Tibial artery (tissue), 4 donors: ENCODE results near the gene TNFAIP3.

Experiments
- DNase-seq, 2 donors: peaks; one replicate each; pipeline ENCODE4 v3.0.0-alpha.2; 2019
- H3K27ac ChIP-seq, 2 donors: fragments of 200-600 bp; sonication (generic) in 1 of 2; 1 replicate in 1 of 2; 2 replicates in 1 of 2; pipeline ENCODE4 v1.5.1; 2018 to 2019; ENCODE audit warnings: mild to moderate bottlenecking in 1 of 2
- H3K27me3 ChIP-seq, 2 donors: fragments of 200-600 bp; sonication (generic) in 1 of 2; one replicate each; pipeline versions ENCODE4 v1.5.1 to v1.6.0; 2016 to 2019
- H3K36me3 ChIP-seq, 3 donors: fragments of 200-600 bp; sonication (generic) in 2 of 3; one replicate each; pipeline ENCODE4 v1.5.1; 2016 to 2019; ENCODE audit warnings: mild to moderate bottlenecking in 2 of 3
- H3K4me1 ChIP-seq, 4 donors: fragments of 200-600 bp; sonication (generic) in 2 of 4; 1 replicate in 3 of 4; 2 replicates in 1 of 4; pipeline ENCODE4 v1.5.1; 2016 to 2019
- H3K4me3 ChIP-seq, 2 donors: fragments of 200-600 bp; sonication (generic) in 1 of 2; 1 replicate in 1 of 2; 2 replicates in 1 of 2; pipeline ENCODE4 v1.5.1; 2018 to 2019; ENCODE audit warnings: mild to moderate bottlenecking in 2 of 2
- H3K9me3 ChIP-seq, 3 donors: fragments of 200-600 bp; sonication (generic) in 1 of 3; one replicate each; pipeline ENCODE4 v1.5.1; 2016 to 2019
- intact Hi-C: fragments of 100-400 bp; cut with DNase I; formaldehyde crosslinking; loops from one replicate; pipeline ENCODE4 v1.15.0; 2023; ENCODE audit warnings: low total_unique reads
- TF ChIP-seq, protein P1 (sequence below), 2 experiments: fragments of 200-600 bp in 1 of 2; fragments of 450-650 bp in 1 of 2; IDR thresholded peaks; one replicate each; pipeline ENCODE4 v1.5.1; 2017 to 2019; ENCODE audit warnings: antibody characterized with exemption in 2 of 2, mild to moderate bottlenecking in 1 of 2, moderate library complexity in 1 of 2

The TNFAIP3 gene

DNA sequence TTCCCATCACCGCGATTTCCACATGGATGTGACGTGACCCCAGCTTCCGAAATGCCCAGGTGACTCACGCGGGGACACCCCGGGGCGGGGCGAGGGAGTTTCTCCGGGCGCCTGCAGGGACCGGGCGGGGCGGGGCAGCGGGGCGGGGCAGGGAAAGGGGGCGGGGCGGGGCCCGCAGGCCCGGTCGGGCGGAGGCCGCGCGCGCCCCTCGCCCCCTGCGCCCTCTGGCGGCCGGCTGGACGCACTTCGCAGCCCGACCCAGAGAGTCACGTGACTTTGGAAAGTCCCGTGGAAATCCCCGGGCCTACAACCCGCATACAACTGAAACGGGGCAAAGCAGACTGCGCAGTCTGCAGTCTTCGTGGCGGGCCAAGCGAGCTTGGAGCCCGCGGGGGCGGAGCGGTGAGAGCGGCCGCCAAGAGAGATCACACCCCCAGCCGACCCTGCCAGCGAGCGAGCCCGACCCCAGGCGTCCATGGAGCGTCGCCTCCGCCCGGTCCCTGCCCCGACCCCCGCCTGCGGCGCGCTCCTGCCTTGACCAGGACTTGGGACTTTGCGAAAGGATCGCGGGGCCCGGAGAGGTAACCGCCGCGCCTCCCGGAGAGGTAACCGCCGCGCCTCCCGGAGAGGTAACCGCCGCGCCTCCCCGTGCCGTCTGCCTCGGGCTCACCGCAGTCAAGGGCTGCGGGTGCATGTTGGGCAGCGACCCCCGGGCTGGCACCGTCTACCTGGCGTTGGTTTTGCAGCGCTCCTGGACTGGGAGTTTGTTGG lies at the start of gene TNFAIP3:
TSS of gene TNFAIP3 (plus strand) at position 346 of the 771 bp plus-strand sequence. CDS start 3,969 bp downstream, outside the sequence.
- intact Hi-C loops, result loop anchor here (5.0 kb wide), 1 partner anchor 160 kb away; no protein-coding TSS in a partner anchor
- DNase-seq, result peak; percentile 95 to 96
- Histone ChIP-seq H3K27me3 (no peaks in the 10 kb centered on the region), H3K36me3 (no peaks in the 10 kb centered on the region), H3K9me3 (no peaks in the 10 kb centered on the region), H3K27ac (peak within 1 kb of the TSS; percentile 79 to 82), H3K4me1 (peaks cover 0 to 33% (median 14%) of the 10 kb centered on the region in 4 donors), H3K4me3 (peak within 1 kb of the TSS; percentile 90 to 93)
- TF ChIP-seq, protein P1, sequence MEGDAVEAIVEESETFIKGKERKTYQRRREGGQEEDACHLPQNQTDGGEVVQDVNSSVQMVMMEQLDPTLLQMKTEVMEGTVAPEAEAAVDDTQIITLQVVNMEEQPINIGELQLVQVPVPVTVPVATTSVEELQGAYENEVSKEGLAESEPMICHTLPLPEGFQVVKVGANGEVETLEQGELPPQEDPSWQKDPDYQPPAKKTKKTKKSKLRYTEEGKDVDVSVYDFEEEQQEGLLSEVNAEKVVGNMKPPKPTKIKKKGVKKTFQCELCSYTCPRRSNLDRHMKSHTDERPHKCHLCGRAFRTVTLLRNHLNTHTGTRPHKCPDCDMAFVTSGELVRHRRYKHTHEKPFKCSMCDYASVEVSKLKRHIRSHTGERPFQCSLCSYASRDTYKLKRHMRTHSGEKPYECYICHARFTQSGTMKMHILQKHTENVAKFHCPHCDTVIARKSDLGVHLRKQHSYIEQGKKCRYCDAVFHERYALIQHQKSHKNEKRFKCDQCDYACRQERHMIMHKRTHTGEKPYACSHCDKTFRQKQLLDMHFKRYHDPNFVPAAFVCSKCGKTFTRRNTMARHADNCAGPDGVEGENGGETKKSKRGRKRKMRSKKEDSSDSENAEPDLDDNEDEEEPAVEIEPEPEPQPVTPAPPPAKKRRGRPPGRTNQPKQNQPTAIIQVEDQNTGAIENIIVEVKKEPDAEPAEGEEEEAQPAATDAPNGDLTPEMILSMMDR (IDR thresholded peaks at IDR 0.05), result peak; percentile 63 to 87

DNA sequence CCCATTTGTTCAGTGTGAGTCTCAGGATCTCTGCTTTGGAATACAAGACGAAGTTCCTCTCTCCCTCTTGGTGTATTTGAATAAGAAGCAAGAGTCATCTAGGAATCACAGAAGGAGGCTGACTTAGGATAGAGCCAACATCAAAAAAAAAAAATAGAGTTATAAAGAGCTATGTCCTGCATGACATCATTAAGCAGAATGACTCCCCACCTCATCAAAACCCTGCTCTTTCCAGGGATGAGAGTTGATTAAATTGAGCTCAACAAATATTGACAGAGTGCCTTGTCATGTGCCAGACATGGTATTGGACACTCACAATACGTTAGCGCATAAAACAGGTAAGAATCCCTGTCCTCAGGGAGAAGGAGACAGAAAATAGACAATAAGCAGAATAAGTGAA lies 48.6 kb upstream of the TNFAIP3 start:
- Histone ChIP-seq H3K27me3 (no peaks in the 10 kb centered on the region), H3K27ac (no peak overlapping the region), H3K36me3 (no peaks in the 10 kb centered on the region), H3K4me3 (no peak overlapping the region), H3K4me1 (no peaks in the 10 kb centered on the region), H3K9me3 (no peaks in the 10 kb centered on the region)
- intact Hi-C loops, result no loop called here
- TF ChIP-seq, protein P1 (IDR thresholded peaks at IDR 0.05), result no peak
- no peak for DNase-seq

DNA sequence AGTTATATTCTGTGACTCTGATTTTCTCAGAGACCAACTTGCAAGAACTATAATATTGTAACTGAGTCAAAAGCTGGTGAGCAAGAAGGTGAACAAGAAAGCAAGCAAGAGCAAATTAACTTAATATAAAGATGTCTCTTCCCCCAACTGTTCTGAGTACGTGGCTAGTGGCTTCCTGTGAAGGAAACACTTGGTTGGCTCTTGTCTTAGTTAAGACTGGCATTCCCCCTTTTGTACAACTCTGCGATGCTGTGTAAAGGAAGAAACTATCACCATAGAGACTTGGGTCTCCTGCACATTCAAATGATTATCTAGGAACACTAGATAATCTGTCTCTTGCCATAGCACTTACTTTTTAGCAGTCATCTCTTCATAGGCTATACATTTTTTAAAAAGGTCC lies 47.3 kb upstream of the TNFAIP3 start:
- Histone ChIP-seq H3K27me3 (no peaks in the 10 kb centered on the region), H3K36me3 (no peaks in the 10 kb centered on the region), H3K4me3 (no peak overlapping the region), H3K9me3 (no peaks in the 10 kb centered on the region), H3K27ac (no peak overlapping the region), H3K4me1 (peaks cover 0 to 6% (median 0%) of the 10 kb centered on the region in 4 donors)
- intact Hi-C loops, result no loop called here
- TF ChIP-seq, protein P1 (IDR thresholded peaks at IDR 0.05), result no peak
- no peak for DNase-seq

DNA sequence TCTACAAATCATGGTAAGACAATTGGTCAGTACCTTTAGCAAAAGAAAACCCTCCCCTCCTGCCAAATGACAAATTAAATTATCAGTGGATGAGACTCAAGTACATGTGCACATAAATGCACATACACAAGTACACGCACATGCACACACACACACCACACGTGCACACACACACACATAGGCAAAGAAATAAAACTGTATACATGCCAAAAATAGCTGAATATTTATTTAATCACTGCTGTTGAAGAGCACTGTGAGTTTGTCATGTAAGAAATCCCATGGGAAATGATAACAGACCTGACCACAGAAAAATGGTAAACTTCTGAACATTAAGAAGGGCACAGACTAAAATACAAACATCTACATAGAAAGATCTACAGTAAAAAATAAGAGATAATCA lies 46.6 kb upstream of the TNFAIP3 start:
- intact Hi-C loops, result no loop called here
- H3K27ac ChIP-seq, result no peak overlapping the region
- no peaks in the 10 kb centered on the region for H3K27me3 ChIP-seq
- peaks cover 0 to 6% (median 0%) of the 10 kb centered on the region in 4 donors for H3K4me1 ChIP-seq
- H3K9me3 ChIP-seq, result no peaks in the 10 kb centered on the region
- H3K36me3 ChIP-seq, result no peaks in the 10 kb centered on the region
- no peak for DNase-seq
- TF ChIP-seq, protein P1 (IDR thresholded peaks at IDR 0.05), result no peak
- no peak overlapping the region for H3K4me3 ChIP-seq

DNA sequence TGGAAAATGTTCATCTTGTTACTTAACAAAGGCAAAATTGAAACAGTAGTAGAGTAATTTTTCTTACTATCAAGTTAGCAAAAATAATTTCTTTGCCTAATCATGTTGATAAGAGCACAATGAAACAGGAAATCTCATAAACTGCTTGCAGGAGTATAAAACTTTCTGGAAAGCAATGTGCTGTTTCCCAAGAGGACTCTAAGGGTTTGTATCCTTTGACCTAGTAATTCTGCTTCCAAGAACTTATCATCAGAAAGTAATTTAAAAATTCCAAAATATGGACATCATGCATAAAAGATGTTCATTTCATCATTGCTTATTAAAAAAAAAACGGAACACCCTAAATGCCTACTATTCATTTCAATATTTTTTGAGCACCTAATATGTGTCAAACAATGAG lies 46.1 kb upstream of the TNFAIP3 start:
- Histone ChIP-seq H3K4me1 (peaks cover 0 to 6% (median 0%) of the 10 kb centered on the region in 4 donors), H3K36me3 (no peaks in the 10 kb centered on the region), H3K27ac (no peak overlapping the region), H3K4me3 (no peak overlapping the region), H3K9me3 (no peaks in the 10 kb centered on the region), H3K27me3 (no peaks in the 10 kb centered on the region)
- TF ChIP-seq, protein P1 (IDR thresholded peaks at IDR 0.05), result no peak
- DNase-seq, result no peak
- intact Hi-C loops, result no loop called here
